Measurements from ENCODE around the gene C12orf57.

C12orf57 gene

DNA sequence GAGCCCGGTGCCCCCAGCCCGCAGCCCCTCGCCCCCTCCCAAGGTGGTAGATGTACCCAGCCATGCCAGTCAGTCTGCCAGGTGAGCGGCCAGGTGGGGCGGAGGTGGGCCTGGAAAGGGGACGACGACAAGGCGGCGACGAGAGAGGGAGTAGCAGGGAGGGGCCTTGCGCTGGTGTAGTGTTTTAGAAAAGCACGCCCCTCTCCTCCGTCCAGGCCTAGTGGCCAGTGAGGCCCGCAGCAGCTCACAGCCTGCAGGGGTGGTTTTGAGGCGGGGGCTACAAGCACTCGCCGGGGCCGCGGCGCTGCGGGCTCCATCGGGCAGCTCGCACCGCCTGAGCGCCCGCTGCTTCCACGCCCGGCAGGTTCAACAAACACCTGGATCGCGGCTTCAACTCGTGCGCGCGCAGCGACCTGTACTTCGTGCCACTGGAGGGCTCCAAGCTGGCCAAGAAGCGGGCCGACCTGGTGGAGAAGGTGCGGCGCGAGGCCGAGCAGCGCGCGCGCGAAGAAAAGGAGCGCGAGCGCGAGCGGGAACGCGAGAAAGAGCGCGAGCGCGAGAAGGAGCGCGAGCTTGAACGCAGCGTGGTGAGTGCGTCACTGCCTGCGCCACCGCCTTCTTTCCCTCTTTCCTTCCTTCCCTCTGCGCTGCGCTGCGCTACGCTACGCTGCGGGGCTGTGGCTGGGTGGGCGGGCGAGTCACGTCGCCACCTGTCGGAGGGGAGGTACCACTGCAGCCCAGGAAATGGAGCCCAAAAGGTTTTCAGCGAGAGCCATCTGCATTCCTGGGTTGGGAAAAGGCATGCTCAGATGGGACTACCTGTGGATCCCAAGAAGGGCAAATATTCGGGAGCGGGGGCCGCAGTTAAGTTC, 6.1 kb upstream of the C12orf57 start:
- H3K9me3 ChIP-seq (ENCODE audit: control insufficient read depth, low read length), result no peaks in the 10 kb centered on the region
- H3K27ac ChIP-seq, result peak overlapping the region; percentile 79
- H3K79me2 ChIP-seq, result peaks cover 7% of the 10 kb centered on the region
- H3K9ac ChIP-seq, result no peak overlapping the region
- H2AFZ ChIP-seq, result peak overlapping the region; percentile 55
- TF ChIP-seq, protein P1, sequence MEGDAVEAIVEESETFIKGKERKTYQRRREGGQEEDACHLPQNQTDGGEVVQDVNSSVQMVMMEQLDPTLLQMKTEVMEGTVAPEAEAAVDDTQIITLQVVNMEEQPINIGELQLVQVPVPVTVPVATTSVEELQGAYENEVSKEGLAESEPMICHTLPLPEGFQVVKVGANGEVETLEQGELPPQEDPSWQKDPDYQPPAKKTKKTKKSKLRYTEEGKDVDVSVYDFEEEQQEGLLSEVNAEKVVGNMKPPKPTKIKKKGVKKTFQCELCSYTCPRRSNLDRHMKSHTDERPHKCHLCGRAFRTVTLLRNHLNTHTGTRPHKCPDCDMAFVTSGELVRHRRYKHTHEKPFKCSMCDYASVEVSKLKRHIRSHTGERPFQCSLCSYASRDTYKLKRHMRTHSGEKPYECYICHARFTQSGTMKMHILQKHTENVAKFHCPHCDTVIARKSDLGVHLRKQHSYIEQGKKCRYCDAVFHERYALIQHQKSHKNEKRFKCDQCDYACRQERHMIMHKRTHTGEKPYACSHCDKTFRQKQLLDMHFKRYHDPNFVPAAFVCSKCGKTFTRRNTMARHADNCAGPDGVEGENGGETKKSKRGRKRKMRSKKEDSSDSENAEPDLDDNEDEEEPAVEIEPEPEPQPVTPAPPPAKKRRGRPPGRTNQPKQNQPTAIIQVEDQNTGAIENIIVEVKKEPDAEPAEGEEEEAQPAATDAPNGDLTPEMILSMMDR (IDR thresholded peaks at IDR 0.05), result peak; percentile 97
- peaks cover 18% of the 10 kb centered on the region for H3K4me1 ChIP-seq
- H3K27me3 ChIP-seq (ENCODE audit: control insufficient read depth, insufficient read depth, low read length), result no peaks in the 10 kb centered on the region
- H3K4me3 ChIP-seq (ENCODE audit: low read depth, low read length), result peak overlapping the region; percentile 54
- H3K4me2 ChIP-seq (ENCODE audit: low read length), result peak overlapping the region; percentile 88
- H3K36me3 ChIP-seq (ENCODE audit: control insufficient read depth, insufficient read depth, low read length), result no peaks in the 10 kb centered on the region

DNA sequence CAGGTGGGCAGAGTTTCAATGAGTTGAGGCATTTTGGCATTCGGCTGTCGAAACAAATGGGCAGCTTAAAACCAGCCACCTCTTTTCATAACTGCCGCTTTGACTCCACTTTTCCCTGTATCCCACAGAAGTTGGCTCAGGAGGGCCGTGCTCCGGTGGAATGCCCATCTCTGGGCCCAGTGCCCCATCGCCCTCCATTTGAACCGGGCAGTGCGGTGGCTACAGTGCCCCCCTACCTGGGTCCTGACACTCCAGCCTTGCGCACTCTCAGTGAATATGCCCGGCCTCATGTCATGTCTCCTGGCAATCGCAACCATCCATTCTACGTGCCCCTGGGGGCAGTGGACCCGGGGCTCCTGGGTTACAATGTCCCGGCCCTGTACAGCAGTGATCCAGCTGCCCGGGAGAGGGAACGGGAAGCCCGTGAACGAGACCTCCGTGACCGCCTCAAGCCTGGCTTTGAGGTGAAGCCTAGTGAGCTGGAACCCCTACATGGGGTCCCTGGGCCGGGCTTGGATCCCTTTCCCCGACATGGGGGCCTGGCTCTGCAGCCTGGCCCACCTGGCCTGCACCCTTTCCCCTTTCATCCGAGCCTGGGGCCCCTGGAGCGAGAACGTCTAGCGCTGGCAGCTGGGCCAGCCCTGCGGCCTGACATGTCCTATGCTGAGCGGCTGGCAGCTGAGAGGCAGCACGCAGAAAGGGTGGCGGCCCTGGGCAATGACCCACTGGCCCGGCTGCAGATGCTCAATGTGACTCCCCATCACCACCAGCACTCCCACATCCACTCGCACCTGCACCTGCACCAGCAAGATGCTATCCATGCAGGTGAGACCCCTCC, 5.2 kb upstream of the C12orf57 start:
- Histone ChIP-seq H3K9me3 (ENCODE audit: control insufficient read depth, low read length) (no peaks in the 10 kb centered on the region), H3K79me2 (peaks cover 4% of the 10 kb centered on the region), H3K27me3 (ENCODE audit: control insufficient read depth, insufficient read depth, low read length) (no peaks in the 10 kb centered on the region), H3K4me2 (ENCODE audit: low read length) (peak overlapping the region; percentile 43), H3K27ac (peak overlapping the region; percentile 79), H3K4me3 (ENCODE audit: low read depth, low read length) (peak overlapping the region; percentile 54), H3K9ac (no peak overlapping the region), H3K4me1 (peaks cover 14% of the 10 kb centered on the region), H2AFZ (no peak overlapping the region), H3K36me3 (ENCODE audit: control insufficient read depth, insufficient read depth, low read length) (no peaks in the 10 kb centered on the region)
- TF ChIP-seq, protein P1 (IDR thresholded peaks at IDR 0.05), result no peak

DNA sequence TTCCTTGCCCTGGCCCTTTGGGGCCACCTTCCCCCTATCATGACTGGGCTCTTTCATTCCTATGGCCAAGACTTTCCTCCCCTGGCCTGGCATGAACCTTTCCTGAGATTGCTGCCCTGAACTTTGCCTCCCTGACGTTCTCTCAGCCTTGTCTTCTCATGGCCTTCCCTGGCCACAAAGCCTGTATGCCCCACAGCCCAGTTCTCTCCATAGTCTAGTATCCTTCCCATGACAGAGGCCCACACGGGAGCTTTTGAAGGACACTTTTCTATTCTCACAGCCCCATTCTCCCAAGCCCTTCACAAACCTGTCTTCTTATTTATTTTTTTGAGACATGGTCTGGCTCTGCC, 4.7 kb upstream of the C12orf57 start:
- no peak overlapping the region for H3K9ac ChIP-seq
- H3K27ac ChIP-seq, result no peak overlapping the region
- peaks cover 12% of the 10 kb centered on the region for H3K4me1 ChIP-seq

DNA sequence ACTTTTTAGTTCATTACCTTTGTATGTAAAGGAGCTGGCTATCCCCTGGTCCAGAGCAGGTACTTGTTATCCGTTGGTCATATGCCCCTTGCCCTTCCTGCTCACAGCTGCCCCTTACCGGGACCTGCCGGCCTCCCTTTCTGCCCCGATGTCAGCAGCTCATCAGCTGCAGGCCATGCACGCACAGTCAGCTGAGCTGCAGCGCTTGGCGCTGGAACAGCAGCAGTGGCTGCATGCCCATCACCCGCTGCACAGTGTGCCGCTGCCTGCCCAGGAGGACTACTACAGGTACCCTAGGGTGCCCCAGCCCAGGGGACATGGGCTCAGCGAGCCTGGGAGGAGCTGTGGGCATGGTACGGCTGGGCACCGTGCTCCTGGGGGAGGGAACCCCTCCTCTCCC, 2.6 kb upstream of the C12orf57 start:
- peaks cover 25% of the 10 kb centered on the region for H3K4me1 ChIP-seq
- H3K9ac ChIP-seq, result no peak overlapping the region
- no peak overlapping the region for H2AFZ ChIP-seq
- H3K4me2 ChIP-seq (ENCODE audit: low read length), result no peak overlapping the region
- no peaks in the 10 kb centered on the region for H3K9me3 ChIP-seq (ENCODE audit: control insufficient read depth, low read length)
- no peak overlapping the region for H3K4me3 ChIP-seq (ENCODE audit: low read depth, low read length)
- no peaks in the 10 kb centered on the region for H3K27me3 ChIP-seq (ENCODE audit: control insufficient read depth, insufficient read depth, low read length)
- TF ChIP-seq, protein P1 (IDR thresholded peaks at IDR 0.05), result no peak
- H3K79me2 ChIP-seq, result peaks cover 4% of the 10 kb centered on the region
- H3K36me3 ChIP-seq (ENCODE audit: control insufficient read depth, insufficient read depth, low read length), result no peaks in the 10 kb centered on the region
- H3K27ac ChIP-seq, result no peak overlapping the region

More for the DNA sequence above, 4.7 kb upstream of the C12orf57 start:
- no peaks in the 10 kb centered on the region for H3K27me3 ChIP-seq (ENCODE audit: control insufficient read depth, insufficient read depth, low read length)
- peaks cover 4% of the 10 kb centered on the region for H3K79me2 ChIP-seq
- no peak overlapping the region for H3K4me3 ChIP-seq (ENCODE audit: low read depth, low read length)
- H3K4me2 ChIP-seq (ENCODE audit: low read length), result no peak overlapping the region
- no peaks in the 10 kb centered on the region for H3K9me3 ChIP-seq (ENCODE audit: control insufficient read depth, low read length)
- no peaks in the 10 kb centered on the region for H3K36me3 ChIP-seq (ENCODE audit: control insufficient read depth, insufficient read depth, low read length)
- TF ChIP-seq, protein P1 (IDR thresholded peaks at IDR 0.05), result no peak
- H2AFZ ChIP-seq, result no peak overlapping the region
